GM04504 (cell line): ENCODE measurements around the gene FAM50B.

Source experiments
- DNase-seq: peaks from one replicate; pipeline ENCODE4 v3.0.0-alpha.2; 2012; ENCODE audit warnings: low read depth

The FAM50B gene

DNA sequence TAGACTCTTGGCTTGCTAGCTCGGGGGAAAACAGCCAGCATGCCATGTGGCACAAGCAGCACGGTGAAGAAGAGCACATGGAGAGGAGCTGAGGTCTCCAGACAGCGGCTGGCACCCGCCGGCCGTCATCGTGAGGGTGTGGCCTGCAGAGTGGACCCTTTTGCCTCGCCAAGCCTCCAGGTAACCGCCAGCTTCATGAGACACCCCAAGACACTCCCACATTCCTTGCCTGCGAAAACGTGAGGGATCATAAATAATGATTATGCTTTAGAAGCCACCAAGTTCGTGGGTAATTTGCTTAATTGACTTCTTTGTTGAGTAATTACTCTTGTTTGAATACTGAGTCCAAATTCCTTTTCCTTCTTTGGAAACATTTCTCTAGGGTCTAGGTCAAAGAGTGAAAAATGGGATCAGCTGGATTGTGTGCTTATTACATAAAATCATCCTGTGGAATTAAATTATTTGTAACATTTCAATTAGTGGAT is 23.2 kb downstream of the FAM50B start:
- DNase-seq = no peak

DNA sequence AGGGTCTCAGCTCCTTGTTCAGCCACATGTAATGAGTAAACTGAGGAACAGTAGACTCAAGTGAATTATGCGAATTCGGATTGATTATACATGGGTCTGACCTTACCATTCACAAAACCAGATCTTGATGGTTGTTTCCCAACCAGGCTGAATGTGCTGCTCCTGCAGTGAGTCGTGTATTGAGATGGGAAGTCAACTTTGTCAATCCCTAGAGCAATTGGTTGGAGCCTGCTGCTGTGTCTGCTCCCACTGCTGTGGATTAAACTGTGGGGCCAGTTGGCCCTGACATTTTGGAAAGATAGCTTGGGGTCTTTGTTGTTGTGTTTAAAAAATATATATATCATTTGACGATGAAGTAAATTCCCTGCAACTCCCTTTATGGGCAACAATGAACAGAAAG is 23.9 kb downstream of the FAM50B start:
- DNase-seq = no peak

DNA sequence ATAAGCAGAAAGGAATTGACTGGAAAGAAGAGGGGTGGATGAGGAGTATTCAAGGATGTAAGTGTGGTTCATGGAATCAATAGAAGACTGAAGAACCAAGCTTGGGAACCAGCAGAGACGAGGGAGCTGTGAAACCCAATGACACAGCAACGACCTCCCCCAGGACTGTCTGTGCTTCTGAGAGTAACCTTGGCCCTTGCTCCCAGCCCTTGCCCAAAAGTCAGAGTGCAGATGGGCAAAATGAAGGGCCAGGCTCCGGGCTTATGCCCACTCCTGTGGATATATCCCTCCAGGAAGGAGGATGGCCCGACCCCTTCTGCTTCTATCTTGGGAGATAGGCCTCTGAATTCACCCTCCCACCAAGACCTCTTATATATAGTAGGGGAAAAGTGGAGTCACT is 24.9 kb downstream of the FAM50B start:
- no peak for DNase-seq

DNA sequence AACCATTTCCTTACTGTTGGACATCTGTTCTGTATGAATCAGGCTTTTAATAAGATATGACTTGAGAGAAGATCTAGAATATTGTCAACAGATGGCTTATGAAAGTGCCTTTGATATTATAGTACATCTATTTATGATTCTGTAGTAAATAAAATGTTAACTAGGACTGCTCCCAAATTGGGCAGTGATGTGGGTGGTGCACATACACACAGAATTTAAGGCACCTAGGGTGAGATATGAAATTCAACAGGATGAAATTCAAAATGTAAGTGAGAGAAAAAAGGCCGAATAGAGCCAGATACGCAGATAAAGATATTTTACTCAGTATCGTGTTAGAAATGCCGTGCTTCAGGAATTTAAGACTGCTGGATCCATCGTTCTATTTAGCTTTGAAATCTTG is 26.3 kb downstream of the FAM50B start:
- no peak for DNase-seq

DNA sequence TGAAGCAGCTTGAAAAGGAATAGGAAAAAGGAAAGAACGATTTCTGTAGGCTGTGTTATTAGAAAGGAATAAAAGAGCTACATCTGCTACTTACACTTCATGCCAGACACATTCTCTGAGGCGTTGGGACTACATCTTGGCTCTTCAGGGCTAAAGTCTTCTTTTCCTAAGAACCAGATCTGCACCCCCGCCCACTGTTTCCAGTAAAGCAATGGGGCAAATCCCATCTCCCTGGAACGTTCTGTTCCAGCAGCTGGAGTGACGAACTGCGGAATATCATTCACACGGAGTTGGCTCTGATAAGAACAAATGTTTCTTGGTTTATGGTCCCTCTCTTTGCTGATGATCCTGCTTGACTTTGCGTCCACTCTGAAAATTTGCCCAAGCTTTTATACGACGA is 26.9 kb downstream of the FAM50B start:
- no peak for DNase-seq

DNA sequence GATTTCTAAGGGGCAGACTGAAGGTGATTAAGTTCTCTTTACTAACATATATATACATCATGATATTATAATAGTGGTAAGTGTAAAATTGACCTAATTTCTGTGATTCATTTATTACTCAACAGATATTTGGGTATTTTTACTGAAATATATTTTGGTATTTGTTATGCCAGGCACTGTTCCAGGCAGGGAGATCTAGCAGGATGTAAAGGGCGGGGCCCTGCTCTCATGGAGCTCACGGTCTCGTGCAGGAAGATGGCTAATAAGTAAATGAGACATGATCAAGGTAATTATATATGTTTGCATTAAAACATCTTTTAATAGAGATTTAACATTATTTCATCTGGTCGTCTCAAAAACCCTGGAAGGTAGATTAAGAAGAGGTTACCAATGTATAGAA is 27.7 kb downstream of the FAM50B start:
- DNase-seq = no peak

DNA sequence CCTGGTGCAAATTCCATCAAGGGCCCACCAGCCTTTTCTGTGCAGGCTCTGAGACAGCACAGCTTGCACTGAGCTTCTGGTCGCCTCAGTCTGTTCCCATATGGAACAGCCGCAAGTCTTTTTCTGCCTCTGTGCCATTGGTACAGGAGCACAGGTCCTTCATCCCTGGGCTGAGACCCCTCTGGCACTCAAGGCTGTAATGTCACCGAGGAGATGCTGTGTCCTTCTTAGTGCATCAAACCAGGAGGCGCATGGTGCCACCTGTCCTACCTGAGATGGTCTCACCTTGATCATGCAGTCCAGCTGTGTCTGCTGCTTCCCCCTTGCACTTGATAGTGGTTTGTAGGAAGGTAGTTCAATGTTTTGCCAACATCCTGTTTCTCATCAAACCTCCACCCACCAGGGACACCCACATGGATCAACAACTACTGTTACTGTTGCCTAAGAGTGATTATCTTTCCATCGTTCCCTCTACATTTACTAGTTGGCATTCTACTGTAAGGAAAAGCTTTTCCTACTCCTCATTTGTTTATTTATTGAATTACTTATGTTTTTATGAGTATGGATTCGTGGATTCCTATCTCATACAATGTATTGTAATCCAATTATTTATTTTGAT is 29.0 kb downstream of the FAM50B start:
- DNase-seq = no peak

DNA sequence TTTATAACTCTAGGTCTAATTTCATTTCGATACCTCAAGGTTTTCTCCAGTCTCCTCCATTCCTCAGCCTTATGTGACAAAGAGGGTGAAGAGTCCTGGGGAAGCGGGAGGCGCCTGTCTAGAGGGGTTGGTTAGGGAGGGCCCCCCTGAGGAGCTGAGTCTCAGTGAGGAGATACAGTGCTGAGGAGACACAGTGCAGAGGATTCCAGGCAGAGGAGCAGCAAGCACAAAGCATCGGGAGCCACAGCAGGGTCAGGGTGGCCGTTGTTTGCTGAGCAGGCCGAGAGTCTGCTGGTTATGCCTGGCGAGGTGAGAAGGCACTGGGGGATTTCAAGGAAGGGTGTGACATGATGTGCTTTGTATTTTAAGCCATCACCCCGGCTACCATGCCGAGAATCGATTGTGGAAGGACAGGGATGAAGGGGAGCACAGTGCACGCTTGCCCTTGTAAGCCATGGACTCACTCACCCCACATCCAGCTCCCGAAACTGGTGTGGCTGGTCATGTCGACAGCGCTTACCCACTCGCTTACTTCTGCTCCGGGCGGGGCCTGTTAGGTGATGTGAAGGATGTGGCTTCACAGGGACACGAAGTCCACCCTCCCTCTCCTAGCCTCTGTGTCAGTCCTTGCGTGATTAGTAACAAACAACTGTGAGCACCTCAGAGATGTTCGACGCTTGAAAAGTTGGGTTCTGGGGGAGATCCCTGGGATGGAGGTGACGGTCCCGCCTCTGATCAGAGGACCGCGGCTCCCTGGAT is 30.2 kb downstream of the FAM50B start:
- no peak for DNase-seq

DNA sequence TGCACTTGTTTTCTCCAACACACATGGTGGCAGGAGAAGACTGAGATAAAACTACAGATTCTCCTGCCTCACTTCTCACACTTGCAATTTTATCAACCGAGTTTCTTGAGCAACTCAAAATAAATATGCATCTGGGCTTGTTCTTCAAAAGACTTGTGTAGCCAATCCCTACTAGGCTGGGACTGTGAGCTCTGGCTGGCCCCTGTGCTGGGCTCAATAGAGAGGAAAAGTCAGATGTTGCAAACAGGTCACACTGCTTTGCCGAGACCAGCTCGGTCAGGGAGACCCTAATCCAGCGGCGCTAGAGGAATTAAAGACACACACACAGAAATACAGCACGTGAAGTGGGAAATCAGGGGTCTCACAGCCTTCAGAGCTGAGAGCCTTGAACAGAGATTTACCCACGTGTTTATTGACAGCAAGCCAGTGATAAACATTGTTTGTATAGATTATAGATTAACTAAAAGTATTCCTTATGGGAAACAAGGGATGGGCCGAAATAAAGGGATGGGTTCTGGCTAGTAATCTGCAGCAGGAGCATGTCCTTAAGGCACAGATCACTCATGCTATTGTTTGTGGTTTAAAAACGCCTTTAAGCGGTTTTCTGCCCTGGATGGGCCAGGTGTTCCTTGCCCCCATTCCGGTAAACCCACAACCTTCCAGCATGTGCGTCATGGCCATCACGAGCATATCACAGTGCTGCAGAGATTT is 32.7 kb downstream of the FAM50B start:
- DNase-seq = no peak

DNA sequence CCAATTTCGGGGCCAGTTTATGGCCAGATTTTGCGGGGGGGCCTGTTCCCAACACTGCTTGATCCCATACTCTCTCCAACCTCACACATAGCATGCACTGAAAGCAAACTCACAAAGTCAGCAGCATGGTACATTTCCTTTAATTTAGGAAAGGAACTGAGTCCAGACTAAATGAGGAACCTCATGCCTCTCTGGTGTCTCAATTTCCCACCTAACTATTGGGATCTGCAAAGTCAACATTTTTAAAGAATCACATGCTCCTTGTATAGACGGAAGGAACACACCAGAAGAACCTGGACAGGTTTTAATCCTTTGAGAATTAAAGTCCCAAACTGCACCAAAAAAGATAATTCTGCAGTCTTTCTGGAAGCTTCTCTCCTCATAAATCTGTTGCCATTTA is 33.3 kb downstream of the FAM50B start:
- DNase-seq = no peak

DNA sequence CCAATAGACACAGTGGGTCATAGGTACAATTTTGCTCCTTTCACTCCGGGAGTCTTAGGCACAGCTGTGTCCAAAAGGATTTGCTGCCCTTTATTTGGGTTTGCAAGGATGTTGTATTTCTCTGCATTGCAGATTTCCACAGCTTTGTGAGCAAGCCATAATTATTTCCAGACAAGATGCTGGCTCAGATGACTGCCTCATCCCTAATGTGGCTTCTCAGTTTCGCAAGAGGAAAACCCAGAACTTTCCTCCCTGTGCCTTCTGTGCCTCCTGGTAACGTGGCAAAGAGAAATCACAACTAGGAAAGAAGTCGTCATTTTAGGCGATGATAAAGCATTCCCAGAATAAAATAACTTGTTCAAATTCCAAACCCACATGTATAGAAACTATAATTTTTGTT is 33.7 kb downstream of the FAM50B start:
- DNase-seq = peak; percentile 86

DNA sequence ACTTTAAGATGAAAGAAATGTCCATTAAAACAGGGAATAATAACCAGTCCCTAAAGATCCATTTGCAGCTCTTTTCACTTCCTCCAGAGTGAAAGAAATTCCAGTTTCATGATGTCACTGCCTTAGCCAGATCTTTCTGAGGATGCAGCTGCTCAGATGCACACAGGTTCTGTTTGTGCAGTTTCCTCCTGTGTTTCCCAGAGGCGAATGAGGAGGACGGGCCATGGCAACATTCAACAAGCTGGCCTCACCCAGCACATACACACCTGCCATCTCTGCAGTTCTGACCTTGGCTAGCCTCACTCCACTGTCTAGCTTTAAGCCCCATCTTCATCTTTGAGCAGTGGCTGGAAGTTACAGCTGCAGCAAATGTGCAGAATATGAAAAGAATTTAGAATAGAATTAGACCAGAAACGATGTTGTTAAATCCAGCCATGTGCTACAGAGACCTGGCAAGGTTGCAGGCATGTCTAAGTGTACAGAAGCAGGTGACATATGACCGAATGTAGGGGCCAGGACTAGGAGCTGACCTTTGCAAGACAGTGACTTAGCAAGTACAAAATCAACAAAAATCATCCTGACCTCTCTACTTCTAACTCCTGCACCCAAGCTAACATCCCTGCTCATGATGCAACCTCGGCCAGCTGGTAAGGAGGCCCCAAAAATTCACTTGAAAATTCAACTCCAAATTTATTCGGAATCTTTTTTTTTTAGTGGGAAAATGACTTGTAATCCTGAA is 35.0 kb downstream of the FAM50B start:
- no peak for DNase-seq

DNA sequence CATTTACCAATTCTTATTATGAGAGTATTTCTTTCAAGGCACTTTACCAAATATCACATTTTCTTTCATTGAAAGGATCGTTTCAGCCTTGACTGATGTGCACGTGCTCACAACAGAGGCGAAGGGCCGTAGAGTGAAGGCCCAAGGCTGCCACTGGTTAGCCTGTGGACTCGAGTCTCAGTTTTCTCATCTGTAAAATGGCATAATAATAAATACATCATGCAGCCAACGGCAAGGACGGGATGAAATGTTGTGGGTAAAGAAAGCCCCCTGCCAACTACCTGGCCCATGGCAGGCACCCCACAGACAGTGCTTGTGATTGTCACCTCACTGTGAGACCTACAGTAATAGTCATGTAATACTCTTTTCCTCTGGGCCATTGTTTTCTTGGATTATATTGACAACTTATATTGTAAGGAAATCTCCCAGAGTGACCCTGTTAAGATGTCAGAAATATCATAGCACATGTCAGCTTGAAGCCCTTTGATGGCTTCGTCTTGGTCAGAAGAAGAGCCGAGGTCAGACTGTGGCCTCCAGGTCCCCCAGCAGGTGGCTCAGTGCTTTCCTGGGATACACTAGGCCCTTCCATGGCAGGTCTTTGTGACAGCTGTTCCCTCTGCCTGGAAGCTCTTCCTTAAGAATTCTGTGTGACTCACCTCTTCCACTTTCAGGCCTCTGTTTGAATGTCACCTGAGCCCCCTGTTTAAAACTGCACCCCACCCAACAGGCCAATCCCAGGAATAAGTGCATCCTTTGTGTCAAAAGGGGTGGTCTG is 36.3 kb downstream of the FAM50B start:
- no peak for DNase-seq

DNA sequence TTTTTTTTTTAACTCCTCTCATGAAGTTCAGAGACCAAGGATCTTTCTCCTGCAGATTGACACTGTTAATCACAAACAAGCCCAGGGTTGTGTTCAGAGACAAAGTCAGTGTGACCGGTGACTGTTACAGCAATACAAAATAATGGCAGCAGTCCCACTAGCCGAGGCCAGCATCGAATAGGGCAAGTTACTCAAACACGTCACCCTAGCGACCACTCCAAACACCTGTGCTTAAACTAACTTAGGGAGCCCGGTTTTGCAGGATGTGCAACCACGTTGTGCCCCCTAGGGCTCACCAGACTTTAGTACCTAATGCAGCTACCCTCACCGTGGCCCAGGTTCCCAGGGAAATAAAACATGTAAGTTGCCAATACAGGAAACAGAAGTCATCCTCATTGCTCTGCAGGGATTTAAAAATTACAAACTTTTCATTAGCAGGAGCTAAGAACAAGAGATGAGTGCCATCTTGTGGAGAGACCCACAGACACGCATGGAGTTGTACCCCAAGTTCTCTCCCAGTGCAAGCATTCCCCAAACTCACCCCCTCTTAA is 38.1 kb downstream of the FAM50B start:
- DNase-seq = no peak

DNA sequence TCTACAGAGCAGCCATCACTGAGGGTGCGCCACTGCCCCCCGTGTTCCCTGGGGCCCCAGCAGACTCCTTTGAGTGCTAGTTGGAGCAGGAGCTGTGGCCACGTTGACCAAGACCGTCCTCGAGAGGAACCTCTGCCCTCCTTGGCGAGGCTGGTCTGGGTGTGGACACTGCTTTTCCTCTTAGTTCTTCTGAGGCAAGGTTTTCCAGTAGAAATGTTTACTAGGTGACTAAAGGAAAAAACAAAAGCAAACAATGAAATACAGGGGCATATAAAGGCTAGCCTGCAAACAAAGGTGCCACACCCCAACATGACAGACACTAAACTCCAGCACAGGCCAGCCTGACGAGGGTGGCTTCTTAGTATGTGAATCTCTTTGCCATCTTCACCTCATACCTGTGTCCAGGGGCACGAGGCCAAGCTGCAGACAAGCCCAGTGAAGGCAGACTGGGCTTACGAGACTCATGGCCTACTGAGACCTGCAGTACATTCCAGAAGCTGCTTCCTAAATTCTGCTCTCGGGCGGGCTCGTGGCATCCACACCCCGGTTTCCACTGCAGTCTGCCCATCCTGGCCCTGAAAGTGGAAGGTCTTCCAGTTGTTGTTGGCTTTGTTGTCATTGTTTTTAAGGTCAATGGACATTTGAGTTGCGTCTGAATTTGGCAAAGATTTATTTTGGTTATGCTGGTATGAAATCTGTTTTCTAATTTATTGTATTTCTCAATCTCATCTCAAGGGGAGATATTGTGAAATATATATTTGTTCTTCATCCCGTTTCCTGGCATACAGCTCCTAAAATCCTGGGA is 39.2 kb downstream of the FAM50B start:
- DNase-seq = no peak

DNA sequence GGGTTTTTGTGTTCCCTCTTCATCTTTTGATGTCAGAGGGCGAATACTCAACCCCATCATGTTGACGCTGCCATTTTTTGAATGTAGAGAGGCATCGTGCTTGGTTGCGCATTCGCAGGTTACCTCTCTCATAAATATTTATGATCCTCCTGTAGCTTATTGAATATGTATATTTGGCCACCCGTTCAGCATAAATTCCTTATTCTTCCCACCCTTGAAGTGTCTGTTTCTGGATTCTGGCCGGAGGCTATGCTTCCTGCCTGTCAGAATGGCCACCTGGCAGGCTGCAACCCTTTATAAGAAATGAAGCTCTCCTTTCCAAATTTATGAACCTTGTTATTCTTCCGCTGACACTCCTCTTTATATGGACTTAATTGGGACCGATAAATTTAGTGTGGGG is 40.9 kb downstream of the FAM50B start:
- no peak for DNase-seq

DNA sequence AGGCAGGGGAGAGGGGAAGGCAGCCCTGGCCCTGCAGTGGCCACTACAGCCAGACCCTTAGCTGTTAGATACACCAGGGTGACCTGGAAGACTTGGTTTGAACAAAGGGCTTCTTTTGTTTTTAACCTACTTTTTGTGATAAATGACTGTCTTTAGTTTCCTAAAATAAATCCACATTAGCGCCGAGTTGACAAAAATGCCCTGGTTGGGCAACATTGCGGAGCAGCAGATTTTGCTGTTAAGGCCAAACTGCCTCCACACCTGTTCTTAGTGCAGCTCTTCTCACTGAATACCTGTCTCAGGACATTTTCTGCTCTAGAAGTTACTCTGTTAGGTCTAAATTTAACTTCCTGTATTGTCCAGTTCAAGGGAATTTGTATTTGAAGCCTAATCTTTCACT is 42.7 kb downstream of the FAM50B start:
- DNase-seq = no peak

DNA sequence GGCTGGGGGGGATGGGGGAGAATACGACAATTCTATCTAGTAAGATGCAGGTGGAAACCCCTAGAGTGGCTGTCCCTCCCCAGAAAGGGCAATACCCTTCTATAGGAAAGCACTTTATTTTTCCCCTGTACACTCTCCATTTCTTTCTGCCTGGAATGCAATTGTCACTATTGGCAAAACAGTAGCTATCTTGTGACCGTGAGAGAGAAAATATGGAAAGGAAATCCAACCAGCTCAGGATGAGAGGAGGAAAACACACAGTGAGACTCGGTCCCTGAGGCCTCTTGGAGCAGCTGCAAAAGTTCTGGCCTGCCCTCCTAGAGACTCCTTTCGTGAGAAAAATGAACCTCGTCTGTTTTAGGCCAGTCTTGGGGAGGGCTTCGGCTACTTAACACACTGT is 43.4 kb downstream of the FAM50B start:
- no peak for DNase-seq

DNA sequence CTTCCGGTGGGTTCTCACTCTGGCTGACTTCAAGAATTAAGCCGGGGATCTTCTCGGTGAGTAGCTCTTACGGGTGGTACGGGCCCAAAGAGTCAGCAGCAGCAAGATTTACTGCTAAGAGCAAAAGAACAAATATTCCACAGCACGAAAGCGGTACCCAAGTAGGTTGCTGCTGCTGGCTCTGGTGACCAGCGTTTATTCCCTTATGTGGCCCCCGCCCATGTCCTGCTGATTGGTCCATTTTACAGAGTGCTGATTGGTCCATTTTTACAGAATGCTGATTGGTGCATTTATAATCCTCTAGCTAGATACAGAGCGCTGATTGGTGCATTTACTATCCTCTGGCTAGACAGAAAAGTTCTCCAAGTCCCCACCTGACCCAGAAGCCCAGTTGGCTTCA is 44.3 kb downstream of the FAM50B start:
- DNase-seq = no peak

DNA sequence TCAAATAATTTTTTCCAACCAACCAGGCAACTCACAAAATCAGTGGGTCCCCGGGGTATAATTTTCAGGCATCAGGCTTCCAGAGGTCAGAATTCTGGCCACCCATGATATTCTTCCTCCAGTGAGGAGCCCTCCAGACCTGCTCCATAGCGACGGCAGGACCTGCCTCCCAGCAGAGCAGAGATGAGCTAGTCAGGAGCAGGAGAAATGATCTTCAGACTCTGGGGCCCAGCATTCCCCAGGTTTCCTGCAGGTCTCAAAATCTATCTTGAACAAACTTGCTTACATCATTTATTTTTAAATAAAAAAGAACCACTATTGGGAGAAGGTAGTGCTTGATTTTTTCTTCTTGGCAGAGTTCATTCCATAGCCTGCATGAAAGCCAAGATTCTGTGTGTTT is 44.7 kb downstream of the FAM50B start:
- no peak for DNase-seq
